GM18507 (cell line): ENCODE data around the gene RALGPS1.

ENCODE experiments used
- DNase-seq: peaks from one replicate; pipeline ENCODE4 v3.0.0; 2011; ENCODE audit warnings: low read depth; ENCODE audit not compliant: insufficient read length; ENCODE audit errors: extremely low spot score
- FAIRE-seq: peaks from 2 replicates; lab custom pipeline; 2011; peaks lifted over from hg19 to GRCh38; lab: Jason Lieb, UNC

The RALGPS1 gene

GRCh38 chr9:127237801-127238200 is 323.2 kb downstream of the RALGPS1 start:
- DNase-seq (no peak), FAIRE-seq (no peak)

GRCh38 chr9:127241354-127241753 is 326.8 kb downstream of the RALGPS1 start:
- DNase-seq (no peak), FAIRE-seq (no peak)

DNA sequence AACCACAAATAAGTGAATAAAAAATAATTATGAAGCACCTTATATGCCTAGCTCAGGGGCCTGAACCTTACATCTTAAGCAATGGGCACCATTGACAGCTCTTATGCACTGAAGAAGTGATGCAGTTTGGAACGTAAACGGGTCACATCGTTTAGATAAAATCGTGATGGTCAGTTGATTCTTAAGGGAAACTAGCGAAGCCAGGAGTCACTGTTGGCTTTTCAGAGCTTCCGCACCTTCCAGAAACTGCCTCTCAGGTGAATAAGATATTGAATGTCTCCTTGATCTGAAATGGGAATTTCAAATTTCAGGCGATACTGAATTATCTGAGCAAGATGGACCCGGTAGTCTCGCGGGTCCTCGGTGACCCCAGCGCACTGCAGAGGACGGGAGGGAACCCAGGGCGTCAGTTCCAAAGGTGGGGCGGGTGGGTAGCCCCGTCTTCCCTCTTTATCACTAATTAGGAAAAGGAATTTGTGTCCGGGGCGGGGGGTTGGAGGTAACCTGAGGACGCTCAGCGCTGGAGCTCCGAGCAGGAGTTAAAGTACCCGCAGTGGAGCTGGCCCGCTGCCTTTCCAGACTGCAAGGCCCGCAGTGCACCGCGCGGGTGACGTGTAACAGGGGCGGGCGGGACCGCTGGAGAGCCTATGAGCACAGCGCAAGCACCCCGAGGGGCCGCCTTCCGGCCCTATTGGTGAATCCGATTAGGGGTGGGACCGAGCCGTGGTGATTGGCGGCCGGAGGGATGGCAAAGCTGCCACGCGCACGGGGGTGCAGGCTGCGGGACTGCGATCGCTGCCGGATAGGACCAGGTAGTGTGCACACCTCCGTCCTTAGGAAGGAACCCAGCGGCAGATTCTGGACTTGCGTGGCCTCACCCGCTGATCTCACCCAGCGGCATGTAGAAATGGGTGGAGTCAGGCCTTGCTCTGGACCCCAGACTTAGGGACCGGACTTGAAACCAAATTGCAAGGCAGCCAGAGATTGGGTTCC is 330.3 kb downstream of the RALGPS1 start:
- FAIRE-seq (peak; percentile 93), DNase-seq (peak; percentile 97)

DNA sequence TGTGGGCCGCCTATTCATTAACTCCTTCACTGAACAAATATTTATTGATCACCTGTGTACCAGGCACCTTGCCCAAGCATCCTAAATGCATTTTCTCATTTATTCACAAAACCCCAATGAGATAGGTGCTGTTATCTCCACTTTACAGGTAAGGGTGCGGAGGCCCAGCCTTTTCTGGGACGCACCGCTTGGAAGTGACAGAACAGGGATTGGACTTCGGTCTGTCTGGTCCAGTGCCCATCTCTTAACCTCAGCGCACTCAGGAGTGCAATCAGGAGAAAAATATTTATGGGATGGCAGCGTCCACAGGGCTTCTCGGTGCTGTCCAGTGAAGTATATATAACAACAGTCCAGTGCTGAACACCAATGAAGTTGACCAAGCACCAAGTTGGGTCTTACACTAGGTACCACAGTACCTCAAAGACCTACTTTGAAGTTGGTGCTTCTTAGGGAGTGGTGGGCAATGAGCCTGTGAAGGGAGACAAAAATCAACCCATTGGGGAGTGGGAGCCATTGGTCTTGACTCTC is 331.1 kb downstream of the RALGPS1 start:
- FAIRE-seq = no peak
- no peak for DNase-seq

- DNase-seq = no peak
These were observed 333.7 kb downstream of the RALGPS1 start for GRCh38 chr9:127248241-127248640.

GRCh38 chr9:127249877-127250276 is 335.3 kb downstream of the RALGPS1 start:
- FAIRE-seq = no peak
- DNase-seq = no peak

More at GRCh38 chr9:127248241-127248640, 333.7 kb downstream of the RALGPS1 start:
- FAIRE-seq = no peak

GRCh38 chr9:127250896-127251391 is 336.4 kb downstream of the RALGPS1 start:
- no peak for FAIRE-seq

DNA sequence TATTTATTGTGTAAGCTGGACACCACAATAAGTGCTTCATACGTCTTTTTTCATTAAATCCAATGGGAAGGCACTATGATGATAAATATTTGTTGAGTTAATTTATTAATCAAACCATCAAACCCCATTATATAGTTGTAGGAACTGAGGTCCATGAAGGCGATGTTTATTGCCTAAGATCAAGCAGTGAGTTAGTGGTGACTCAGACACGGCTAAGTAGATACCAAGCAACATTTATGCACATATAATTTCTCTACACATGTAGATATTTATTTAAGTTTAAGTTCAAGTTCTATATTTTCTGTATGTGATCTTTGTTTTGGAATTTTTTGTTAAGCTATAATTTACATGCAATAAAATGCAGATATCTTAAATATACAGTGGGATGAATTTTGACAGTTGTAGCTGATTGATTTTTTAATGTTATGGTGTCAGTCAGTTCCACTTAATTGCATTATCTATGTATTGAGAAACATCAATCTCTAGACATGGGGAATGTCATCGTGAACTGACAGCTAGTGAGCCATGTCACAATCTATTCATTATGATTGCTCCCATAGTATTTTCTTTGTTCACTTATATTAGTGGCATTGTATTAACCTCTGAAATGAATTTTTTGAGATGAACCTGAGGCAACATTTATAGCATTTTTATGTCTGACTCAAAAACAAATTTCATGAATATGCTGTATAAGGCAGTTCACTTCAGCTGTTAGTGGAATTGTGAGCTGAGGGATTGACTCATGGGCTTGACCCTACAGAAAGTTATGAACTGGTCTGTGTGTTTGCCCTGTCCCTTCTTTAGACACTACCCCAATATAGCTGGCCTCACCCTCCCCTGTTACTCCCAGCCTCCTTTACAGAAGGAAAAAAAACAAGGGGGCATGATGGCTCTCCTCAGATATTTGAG is 338.1 kb downstream of the RALGPS1 start:
- no peak for FAIRE-seq
- DNase-seq = no peak

More at GRCh38 chr9:127250896-127251391, 336.4 kb downstream of the RALGPS1 start:
- DNase-seq = no peak

- FAIRE-seq = no peak
- no peak for DNase-seq
These were observed 338.9 kb downstream of the RALGPS1 start for GRCh38 chr9:127253446-127253845.

GRCh38 chr9:127255692-127256091 is 341.1 kb downstream of the RALGPS1 start:
- DNase-seq = no peak
- FAIRE-seq = no peak

DNA sequence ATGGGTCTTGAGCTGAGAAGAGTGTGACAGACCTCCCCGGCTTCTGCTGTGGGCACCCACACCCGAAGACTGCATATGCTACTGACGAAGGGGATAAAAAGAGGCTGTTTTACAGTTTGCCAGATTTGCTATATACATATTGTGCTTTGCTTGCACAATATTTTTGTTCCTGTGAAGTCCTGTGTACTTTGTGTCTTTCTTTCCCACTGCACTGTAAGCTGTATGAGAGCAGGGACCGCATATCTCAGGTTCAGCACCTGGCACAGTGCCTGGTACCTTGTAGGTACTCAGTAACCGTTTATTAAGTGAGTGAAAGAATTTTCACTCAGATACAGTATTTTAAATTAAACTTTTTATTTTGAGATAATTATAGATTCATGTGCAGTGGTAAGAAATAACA is 341.7 kb downstream of the RALGPS1 start:
- FAIRE-seq (no peak), DNase-seq (no peak)

DNA sequence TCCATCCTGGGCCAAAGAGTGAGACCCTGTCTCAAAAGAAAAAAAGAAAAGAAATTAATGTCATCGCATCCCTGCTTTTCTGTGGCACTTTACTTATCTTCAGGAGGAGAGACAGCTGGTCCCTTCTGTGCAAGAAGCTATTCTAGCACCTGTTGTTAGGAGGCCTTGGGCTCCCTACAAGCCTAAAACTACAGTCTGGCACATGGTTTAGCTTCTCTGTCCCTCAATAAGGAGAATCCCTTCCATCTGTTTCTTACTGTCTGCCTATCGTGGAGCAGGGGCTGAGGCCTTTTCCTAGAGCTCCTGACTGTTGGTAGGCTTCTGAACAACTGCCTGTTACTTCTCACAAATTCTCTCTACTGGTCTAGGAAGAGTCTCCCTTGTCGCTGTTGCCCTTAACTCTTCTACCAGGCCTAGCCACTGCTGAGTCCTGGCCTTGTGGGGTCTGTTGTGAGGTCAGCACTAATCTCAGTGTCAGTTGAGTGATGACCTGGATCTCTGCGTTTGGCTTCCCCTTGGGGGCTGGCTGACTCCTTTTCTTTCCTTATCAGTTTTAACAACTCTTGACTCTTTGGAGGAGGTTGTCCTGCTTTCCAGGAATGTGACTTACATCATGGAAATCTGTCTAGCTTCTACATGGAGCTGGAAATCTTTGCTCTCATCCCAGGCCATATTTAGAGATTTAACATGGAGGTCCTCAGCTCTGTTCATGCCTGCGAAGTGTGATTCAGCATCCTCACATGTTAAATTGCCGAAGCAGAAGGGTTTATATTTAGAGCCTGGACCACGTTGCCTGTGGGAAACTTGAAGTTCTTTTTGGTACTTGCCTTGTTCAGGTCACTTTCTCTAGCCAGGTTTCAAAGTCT is 344.3 kb downstream of the RALGPS1 start:
- DNase-seq = no peak
- no peak for FAIRE-seq

GRCh38 chr9:127262602-127263001 is 348.0 kb downstream of the RALGPS1 start:
- FAIRE-seq = no peak

DNA sequence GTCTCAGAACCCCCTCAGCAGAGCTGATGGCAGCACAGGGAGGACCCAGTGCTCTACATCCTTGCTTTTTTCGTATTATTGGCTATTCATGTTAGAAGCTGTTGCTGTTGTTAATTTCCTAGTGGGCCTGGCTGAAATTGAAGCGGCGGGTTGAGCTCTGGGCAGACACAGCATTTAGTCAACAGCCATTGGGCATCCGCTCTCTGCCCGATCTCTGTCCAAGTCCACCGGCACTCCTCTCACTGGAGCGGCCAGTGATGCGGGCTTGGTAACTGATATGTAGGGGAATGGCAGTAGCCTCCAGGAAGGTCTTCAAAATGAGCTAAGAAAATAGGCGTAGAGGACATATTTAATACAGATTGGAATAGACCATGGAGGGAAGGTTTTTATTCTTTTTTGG is 348.7 kb downstream of the RALGPS1 start:
- FAIRE-seq = no peak
- no peak for DNase-seq

More at GRCh38 chr9:127262602-127263001, 348.0 kb downstream of the RALGPS1 start:
- DNase-seq = no peak

DNA sequence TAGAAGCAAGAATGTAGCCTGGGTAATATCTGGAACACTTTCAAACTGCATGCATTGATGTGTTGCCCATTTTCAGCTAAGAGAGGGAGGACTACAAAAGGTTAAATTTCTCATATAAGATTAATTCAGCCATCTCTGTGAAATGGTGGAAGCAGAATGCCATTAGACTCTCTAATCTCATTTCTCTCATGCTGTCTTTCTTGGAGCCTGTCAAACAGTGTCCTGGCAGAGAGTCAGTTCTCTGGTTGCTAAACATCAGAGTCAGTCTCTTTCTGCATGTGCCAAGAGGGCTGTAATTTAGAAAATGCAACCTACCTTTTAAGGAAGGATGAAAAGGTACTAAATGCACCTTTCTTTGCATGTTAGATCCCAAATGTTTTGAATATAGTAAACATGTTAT is 349.1 kb downstream of the RALGPS1 start:
- DNase-seq (no peak), FAIRE-seq (no peak)

- no peak for FAIRE-seq
- DNase-seq = no peak
These were observed 350.1 kb downstream of the RALGPS1 start, which contains the start of gene GARNL3 for GRCh38 chr9:127264462-127265219. Gene GARNL3 (plus strand): TSS chr9:127264774. CDS start chr9:127264878, 104 bp downstream.

- DNase-seq (no peak), FAIRE-seq (peak; percentile 35)
These were observed 353.4 kb downstream of the RALGPS1 start for GRCh38 chr9:127267793-127268525.
